Peyer's patch (tissue), 4 donors: ENCODE data around the gene CTCF.

Source experiments
- POLR2A ChIP-seq, 2 donors: fragments of 450-650 bp; IDR thresholded peaks; one replicate each; pipeline ENCODE4 v1.5.1; 2017; ENCODE audit warnings: antibody characterized with exemption in 2 of 2, mild to moderate bottlenecking in 2 of 2, moderate library complexity in 2 of 2
- TF ChIP-seq, protein P1 (sequence below), 6 experiments: fragments of 450-650 bp in 4 of 6; fragments of 200-600 bp in 2 of 6; sonication (generic) in 1 of 6; IDR thresholded peaks; one replicate each; pipeline ENCODE4 v1.5.1; 2017 to 2019; ENCODE audit warnings: antibody characterized with exemption in 6 of 6, mild to moderate bottlenecking in 3 of 6, moderate library complexity in 1 of 6

DNA sequence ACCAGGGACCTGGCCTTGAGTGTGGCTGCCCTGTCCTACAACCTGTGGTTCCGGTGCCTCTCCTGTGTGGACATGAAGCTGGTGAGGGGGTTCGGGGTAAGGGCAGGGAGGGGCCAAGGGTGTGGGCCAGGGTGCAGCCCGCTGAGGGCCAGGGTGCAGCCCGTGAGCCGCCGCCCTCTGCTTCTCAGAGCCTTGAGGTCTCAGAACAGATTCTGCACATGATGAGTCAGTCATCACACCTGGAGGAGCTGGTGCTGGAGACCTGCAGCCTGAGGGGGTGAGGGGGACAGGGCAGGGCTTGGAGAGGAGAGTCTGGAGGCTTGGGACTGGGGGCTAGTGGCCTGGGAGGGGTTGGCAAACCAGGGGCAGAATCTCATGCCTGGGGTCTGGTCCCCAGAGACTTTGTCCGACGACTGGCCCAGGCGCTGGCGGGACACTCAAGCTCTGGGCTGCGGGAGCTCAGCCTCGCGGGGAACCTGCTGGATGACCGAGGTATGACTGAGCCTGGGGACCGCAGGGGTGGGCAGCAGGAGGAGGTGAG lies 84.9 kb downstream of the CTCF start:
- TF ChIP-seq, protein P1, sequence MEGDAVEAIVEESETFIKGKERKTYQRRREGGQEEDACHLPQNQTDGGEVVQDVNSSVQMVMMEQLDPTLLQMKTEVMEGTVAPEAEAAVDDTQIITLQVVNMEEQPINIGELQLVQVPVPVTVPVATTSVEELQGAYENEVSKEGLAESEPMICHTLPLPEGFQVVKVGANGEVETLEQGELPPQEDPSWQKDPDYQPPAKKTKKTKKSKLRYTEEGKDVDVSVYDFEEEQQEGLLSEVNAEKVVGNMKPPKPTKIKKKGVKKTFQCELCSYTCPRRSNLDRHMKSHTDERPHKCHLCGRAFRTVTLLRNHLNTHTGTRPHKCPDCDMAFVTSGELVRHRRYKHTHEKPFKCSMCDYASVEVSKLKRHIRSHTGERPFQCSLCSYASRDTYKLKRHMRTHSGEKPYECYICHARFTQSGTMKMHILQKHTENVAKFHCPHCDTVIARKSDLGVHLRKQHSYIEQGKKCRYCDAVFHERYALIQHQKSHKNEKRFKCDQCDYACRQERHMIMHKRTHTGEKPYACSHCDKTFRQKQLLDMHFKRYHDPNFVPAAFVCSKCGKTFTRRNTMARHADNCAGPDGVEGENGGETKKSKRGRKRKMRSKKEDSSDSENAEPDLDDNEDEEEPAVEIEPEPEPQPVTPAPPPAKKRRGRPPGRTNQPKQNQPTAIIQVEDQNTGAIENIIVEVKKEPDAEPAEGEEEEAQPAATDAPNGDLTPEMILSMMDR (IDR thresholded peaks at IDR 0.05): no peak
- TF ChIP-seq POLR2A (IDR thresholded peaks at IDR 0.05): no peak
